Choroid plexus epithelial cell (primary cell): ENCODE measurements around the gene DACT3.
A peak's percentile ranks its signal among the peaks of the same experiment; 100 is the strongest.

Experiments
- DNase-seq: peaks from one replicate; pipeline ENCODE4 v3.0.0-alpha.2; 2010; ENCODE audit warnings: low read depth
- H3K4me3 ChIP-seq: 2 replicates; pipeline ENCODE4 v1.5.1; 2011; ENCODE audit warnings: low read depth, mild to moderate bottlenecking, control low read depth, low read length, moderate library complexity
- CTCF ChIP-seq: conservative IDR thresholded peaks from 2 replicates; pipeline ENCODE4 v1.5.1; 2011; ENCODE audit warnings: low read depth, mild to moderate bottlenecking, control low read depth, inconsistent platforms, low read length, moderate library complexity

Gene DACT3

GRCh38 chr19:46661020-46661731 is at the start of gene DACT3:
TSS of gene DACT3 (minus strand) at chr19:46661182. CDS start at chr19:46661064, 118 bp downstream.
- DNase-seq, result peak; percentile 100
- H3K4me3 ChIP-seq, result peak within 1 kb of the TSS; percentile 61
- TF ChIP-seq CTCF, result no peak

- no peak for TF ChIP-seq CTCF
- DNase-seq, result no peak
- H3K4me3 ChIP-seq, result no peak overlapping the region
These were observed 49.7 kb upstream of the DACT3 start for GRCh38 chr19:46710687-46711086.

- TF ChIP-seq CTCF, result peak; percentile 90
- peak; percentile 52 for DNase-seq
- no peak overlapping the region for H3K4me3 ChIP-seq
These were observed 43.5 kb upstream of the DACT3 start for GRCh38 chr19:46704379-46705076.

- H3K4me3 ChIP-seq, result no peak overlapping the region
- no peak for DNase-seq
- TF ChIP-seq CTCF, result no peak
These were observed 39.7 kb upstream of the DACT3 start for GRCh38 chr19:46700704-46701103.

- TF ChIP-seq CTCF, result no peak
- no peak overlapping the region for H3K4me3 ChIP-seq
- no peak for DNase-seq
These were observed 37.7 kb upstream of the DACT3 start for GRCh38 chr19:46698395-46699321.

- TF ChIP-seq CTCF, result no peak
- peak; percentile 85 for DNase-seq
- peak overlapping the region; percentile 45 for H3K4me3 ChIP-seq
These were observed 36.4 kb upstream of the DACT3 start for GRCh38 chr19:46697204-46697960.
